Mucosa of stomach (tissue), 1 donor: ENCODE data around the gene SNX3.

Experiments
- H3K27me3 ChIP-seq: one replicate; pipeline ENCODE4 v1.7.0; 2013; ENCODE audit warnings: mild to moderate bottlenecking, low read length; ENCODE audit not compliant: control insufficient read depth, insufficient read depth
- H3K36me3 ChIP-seq: one replicate; pipeline ENCODE4 v1.7.0; 2013; ENCODE audit warnings: low read length; ENCODE audit not compliant: control insufficient read depth, insufficient read depth
- H3K4me1 ChIP-seq: one replicate; pipeline ENCODE4 v1.7.0; 2013; ENCODE audit warnings: mild to moderate bottlenecking, low read length; ENCODE audit not compliant: control insufficient read depth, insufficient read depth
- H3K4me3 ChIP-seq: one replicate; pipeline ENCODE4 v1.7.0; 2013; ENCODE audit warnings: low read length
- H3K9ac ChIP-seq: one replicate; pipeline ENCODE4 v1.7.0; 2013; ENCODE audit warnings: mild to moderate bottlenecking, low read length, moderate library complexity
- H3K9me3 ChIP-seq: one replicate; pipeline ENCODE4 v1.7.0; 2013; ENCODE audit warnings: mild to moderate bottlenecking, low read length, moderate library complexity; ENCODE audit not compliant: control insufficient read depth
- donor health status: Pancreatic carcinoma.

The SNX3 gene

DNA sequence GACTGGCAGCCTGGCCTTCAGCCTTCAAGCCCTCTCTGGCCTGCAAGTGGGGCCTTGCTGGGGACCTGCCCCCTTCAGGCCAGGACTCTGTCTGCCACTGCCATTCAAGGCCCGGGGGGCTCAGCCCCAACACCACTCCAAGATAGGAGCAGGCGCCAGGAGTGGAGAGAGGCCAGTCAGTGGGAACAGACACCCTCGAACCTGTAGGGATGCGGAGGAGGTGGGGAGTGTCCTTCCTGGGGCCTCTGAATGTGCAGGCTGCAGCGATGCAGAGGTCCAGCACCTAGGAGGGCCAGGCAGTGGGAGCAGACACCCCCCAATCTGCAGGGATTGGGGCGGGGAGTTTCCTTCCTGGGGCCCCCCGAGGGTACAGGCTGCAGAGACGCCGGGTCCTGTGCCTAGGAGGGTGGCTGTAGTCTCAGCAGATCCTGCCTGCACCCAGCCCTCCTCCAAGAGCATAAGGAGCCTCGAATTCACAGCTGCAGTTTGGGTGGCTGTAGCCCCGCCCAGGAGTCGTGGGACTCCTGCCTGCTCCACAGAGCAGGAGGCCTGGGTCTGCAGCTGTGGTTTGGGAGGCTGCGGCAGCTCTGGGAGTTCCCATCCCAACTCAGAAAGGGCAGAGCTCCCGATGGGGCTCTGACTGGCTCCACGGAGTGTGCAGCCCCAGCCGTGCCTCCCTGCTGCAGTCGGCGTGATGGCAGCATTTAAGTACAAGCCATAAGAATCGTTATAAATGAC lies 61.9 kb downstream of the SNX3 start:
- no peaks in the 10 kb centered on the region for H3K36me3 ChIP-seq
- H3K27me3 ChIP-seq: no peaks in the 10 kb centered on the region
- H3K4me3 ChIP-seq: no peak overlapping the region

DNA sequence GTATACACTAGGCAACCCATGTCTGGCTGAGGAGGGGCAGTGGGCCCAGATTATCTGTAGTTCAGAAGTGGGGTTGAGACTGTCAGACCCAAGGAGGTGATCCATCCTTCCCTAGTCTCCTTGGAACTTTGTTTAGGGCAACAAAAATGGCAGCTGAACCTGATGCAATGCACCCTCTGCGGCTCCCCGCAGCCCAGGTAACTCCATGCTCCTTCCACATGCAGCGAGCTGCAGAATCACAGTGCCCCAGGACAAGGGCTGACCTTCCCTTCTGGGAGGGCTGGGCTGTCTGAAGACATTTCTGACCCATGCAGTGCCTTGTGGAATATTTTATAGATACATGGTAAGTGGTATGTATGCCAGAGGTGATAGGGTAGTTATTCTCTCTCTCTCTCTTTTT lies 65.6 kb downstream of the SNX3 start:
- Histone ChIP-seq H3K4me3 (no peak overlapping the region), H3K9me3 (no peaks in the 10 kb centered on the region), H3K9ac (no peak overlapping the region), H3K36me3 (no peaks in the 10 kb centered on the region), H3K4me1 (no peaks in the 10 kb centered on the region), H3K27me3 (no peaks in the 10 kb centered on the region)

More for the DNA sequence above, 61.9 kb downstream of the SNX3 start:
- Histone ChIP-seq H3K9ac (no peak overlapping the region), H3K4me1 (peaks cover 8% of the 10 kb centered on the region), H3K9me3 (no peaks in the 10 kb centered on the region)

DNA sequence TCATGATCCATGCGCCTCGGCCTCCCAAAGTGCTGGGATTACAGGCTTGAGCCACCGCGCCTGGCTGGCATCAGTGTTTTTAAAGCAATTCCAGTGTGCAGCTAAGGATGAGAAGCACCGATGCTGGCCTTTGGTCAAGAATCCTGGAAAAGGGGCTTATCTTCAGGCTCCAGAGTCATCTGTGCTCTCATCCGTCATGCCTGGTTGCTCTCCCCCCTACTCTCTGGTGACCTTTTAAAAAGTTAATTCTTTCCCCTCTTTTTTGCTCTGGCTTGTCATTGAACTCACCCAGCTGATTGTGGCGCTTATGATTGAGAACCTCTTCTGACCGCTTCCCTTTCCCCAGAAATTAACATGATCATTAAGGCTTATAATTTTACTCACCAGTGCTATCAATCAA lies 66.3 kb downstream of the SNX3 start:
- no peak overlapping the region for H3K9ac ChIP-seq
- H3K36me3 ChIP-seq: no peaks in the 10 kb centered on the region
- no peaks in the 10 kb centered on the region for H3K9me3 ChIP-seq
- no peak overlapping the region for H3K4me3 ChIP-seq
- no peaks in the 10 kb centered on the region for H3K27me3 ChIP-seq
- no peaks in the 10 kb centered on the region for H3K4me1 ChIP-seq

- H3K4me1 ChIP-seq: no peaks in the 10 kb centered on the region
- H3K9ac ChIP-seq: no peak overlapping the region
- no peaks in the 10 kb centered on the region for H3K9me3 ChIP-seq
- no peak overlapping the region for H3K4me3 ChIP-seq
- H3K36me3 ChIP-seq: no peaks in the 10 kb centered on the region
- no peaks in the 10 kb centered on the region for H3K27me3 ChIP-seq
Measured at GRCh38 chr6:108193835-108194234, 67.0 kb downstream of the SNX3 start.

GRCh38 chr6:108193131-108193530 lies 67.7 kb downstream of the SNX3 start:
- no peak overlapping the region for H3K4me3 ChIP-seq
- H3K36me3 ChIP-seq: no peaks in the 10 kb centered on the region
- H3K27me3 ChIP-seq: no peaks in the 10 kb centered on the region

DNA sequence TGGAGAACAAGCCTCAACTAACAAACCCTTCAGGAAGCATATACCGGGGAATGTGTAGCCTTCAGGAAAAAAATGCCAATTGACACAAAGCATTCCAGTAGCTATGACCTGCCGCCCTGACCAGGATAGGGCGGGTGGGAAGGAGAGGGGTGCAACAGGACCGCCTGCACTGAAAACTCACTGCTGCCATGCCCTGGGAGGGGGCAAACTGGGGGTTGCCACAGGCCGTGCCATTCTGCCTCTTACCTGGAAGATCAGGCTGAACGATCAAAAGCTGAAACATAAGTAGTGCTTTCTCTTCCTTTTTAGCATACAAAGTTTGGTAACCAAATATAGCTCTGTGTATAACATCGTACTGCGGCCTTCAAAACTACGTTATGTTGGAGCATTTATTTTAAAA lies 73.3 kb downstream of the SNX3 start:
- H3K4me3 ChIP-seq: no peak overlapping the region
- no peaks in the 10 kb centered on the region for H3K36me3 ChIP-seq
- no peak overlapping the region for H3K9ac ChIP-seq
- peaks cover 10% of the 10 kb centered on the region for H3K4me1 ChIP-seq
- H3K9me3 ChIP-seq: no peaks in the 10 kb centered on the region
- H3K27me3 ChIP-seq: no peaks in the 10 kb centered on the region

More at GRCh38 chr6:108193131-108193530, 67.7 kb downstream of the SNX3 start:
- no peaks in the 10 kb centered on the region for H3K4me1 ChIP-seq
- no peaks in the 10 kb centered on the region for H3K9me3 ChIP-seq
- H3K9ac ChIP-seq: no peak overlapping the region

DNA sequence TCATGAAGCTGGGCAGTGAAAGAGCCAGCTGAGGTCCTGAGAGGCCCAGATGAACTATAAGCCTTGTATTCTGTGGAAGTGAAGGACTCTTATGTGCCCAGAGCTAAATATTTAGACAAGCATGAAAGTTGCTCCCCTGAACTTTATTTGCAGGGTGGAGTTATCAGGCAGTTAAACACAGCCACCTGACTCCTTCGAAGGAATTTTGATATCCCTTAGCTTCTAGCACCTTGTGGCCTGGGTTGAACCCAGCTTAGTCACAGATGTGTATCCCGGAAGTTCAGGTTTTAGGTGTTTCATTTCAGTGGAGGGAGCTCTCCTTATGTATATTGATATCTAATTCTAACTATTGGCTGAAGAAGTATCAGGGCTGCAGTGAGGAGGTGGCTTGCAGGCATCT lies 74.6 kb downstream of the SNX3 start:
- no peak overlapping the region for H3K9ac ChIP-seq
- peaks cover 10% of the 10 kb centered on the region for H3K4me1 ChIP-seq
- H3K4me3 ChIP-seq: no peak overlapping the region
- H3K36me3 ChIP-seq: no peaks in the 10 kb centered on the region
- H3K27me3 ChIP-seq: no peaks in the 10 kb centered on the region
- no peaks in the 10 kb centered on the region for H3K9me3 ChIP-seq

- peaks cover 8% of the 10 kb centered on the region for H3K4me1 ChIP-seq
- H3K36me3 ChIP-seq: no peaks in the 10 kb centered on the region
- H3K9me3 ChIP-seq: no peaks in the 10 kb centered on the region
- no peak overlapping the region for H3K4me3 ChIP-seq
- H3K9ac ChIP-seq: no peak overlapping the region
- H3K27me3 ChIP-seq: peaks cover 33% of the 10 kb centered on the region
Measured at GRCh38 chr6:108180776-108181175, 80.1 kb downstream of the SNX3 start.

- no peak overlapping the region for H3K4me3 ChIP-seq
- H3K4me1 ChIP-seq: peaks cover 10% of the 10 kb centered on the region
- no peak overlapping the region for H3K9ac ChIP-seq
- H3K9me3 ChIP-seq: no peaks in the 10 kb centered on the region
- peaks cover 38% of the 10 kb centered on the region for H3K27me3 ChIP-seq
- no peaks in the 10 kb centered on the region for H3K36me3 ChIP-seq
Measured at GRCh38 chr6:108180266-108180665, 80.6 kb downstream of the SNX3 start.

- Histone ChIP-seq H3K9me3 (no peaks in the 10 kb centered on the region), H3K36me3 (no peaks in the 10 kb centered on the region), H3K4me1 (peaks cover 12% of the 10 kb centered on the region), H3K9ac (no peak overlapping the region), H3K27me3 (peaks cover 44% of the 10 kb centered on the region), H3K4me3 (no peak overlapping the region)
Measured at GRCh38 chr6:108179741-108180140, 81.1 kb downstream of the SNX3 start.

GRCh38 chr6:108176281-108177089 lies 84.4 kb downstream of the SNX3 start:
- H3K4me3 ChIP-seq: peak overlapping the region; percentile 14
- H3K36me3 ChIP-seq: no peaks in the 10 kb centered on the region
- H3K27me3 ChIP-seq: peaks cover 73% of the 10 kb centered on the region
- peaks cover 12% of the 10 kb centered on the region for H3K4me1 ChIP-seq
- no peak overlapping the region for H3K9ac ChIP-seq
- H3K9me3 ChIP-seq: no peaks in the 10 kb centered on the region

DNA sequence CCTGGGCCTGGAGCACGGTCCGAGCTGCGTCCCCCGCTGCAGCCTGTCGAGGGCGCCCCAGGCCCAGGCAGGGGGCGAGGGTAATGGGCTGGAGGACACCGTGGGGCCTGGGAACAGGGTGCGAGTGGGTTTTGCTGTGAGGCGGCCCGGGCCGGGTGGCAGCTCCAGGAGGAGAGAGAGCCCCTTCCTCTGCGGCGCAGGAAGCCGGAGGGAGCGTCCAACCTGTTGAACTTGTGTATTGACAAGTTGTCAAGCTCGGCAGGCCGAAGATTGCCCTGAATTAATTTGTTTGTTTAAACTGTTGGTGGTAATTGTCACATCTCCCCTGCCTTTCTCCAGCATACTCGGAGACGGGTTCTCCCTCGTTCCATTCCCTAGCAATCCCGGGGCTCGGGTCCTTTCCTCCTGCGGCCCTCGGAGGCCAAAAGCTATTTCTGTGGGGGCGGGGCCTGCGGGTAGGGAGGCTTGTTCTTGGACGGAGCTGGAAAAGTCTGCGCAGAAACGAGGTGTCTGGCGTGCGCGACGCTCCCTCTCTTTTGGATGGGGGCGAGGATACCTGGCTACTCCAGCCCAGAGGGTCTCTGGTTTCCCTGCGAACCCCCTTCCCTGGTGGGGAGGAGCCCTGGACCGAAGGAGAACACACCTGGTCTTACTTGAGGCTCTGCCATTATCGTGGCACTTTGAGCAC lies 85.1 kb downstream of the SNX3 start:
- no peaks in the 10 kb centered on the region for H3K36me3 ChIP-seq
- H3K4me1 ChIP-seq: peaks cover 12% of the 10 kb centered on the region
- peak overlapping the region; percentile 14 for H3K4me3 ChIP-seq
- peaks cover 80% of the 10 kb centered on the region for H3K27me3 ChIP-seq
- H3K9me3 ChIP-seq: no peaks in the 10 kb centered on the region
- no peak overlapping the region for H3K9ac ChIP-seq
